ENCODE data around the gene DGKH.
"Not testable (repeated sequence)": the region's sequence is repeated elsewhere in the genome, so short reads cannot be mapped to it uniquely, and the experiment has no call there.

DGKH gene

GRCh38 chr13:42075517-42075916 is 27.1 kb downstream of the DGKH start:
- no peak for DNase-seq (ENCODE audit: low spot score)

GRCh38 chr13:42076309-42076713 is 27.9 kb downstream of the DGKH start:
- no peak for DNase-seq (ENCODE audit: low spot score)

GRCh38 chr13:42078128-42078808 is 29.8 kb downstream of the DGKH start:
- no peak for DNase-seq (ENCODE audit: low spot score)

GRCh38 chr13:42083138-42083770 is 34.8 kb downstream of the DGKH start:
- no peak for DNase-seq (ENCODE audit: low spot score)

- DNase-seq (ENCODE audit: low spot score): no peak
These were observed 36.3 kb downstream of the DGKH start for GRCh38 chr13:42084722-42085121.

GRCh38 chr13:42086582-42086981 is 38.1 kb downstream of the DGKH start:
- DNase-seq (ENCODE audit: low spot score): no peak

GRCh38 chr13:42094516-42095040 is 46.1 kb downstream of the DGKH start:
- DNase-seq (ENCODE audit: low spot score): no peak

GRCh38 chr13:42096222-42096621 is 47.8 kb downstream of the DGKH start:
- DNase-seq (ENCODE audit: low spot score): not testable (repeated sequence)

GRCh38 chr13:42099962-42100675 is 51.7 kb downstream of the DGKH start:
- DNase-seq (ENCODE audit: low spot score): no peak

- DNase-seq (ENCODE audit: low spot score): no peak
These were observed 52.5 kb downstream of the DGKH start for GRCh38 chr13:42100960-42101359.

- no peak for DNase-seq (ENCODE audit: low spot score)
These were observed 53.6 kb downstream of the DGKH start for GRCh38 chr13:42101821-42102585.

- DNase-seq (ENCODE audit: low spot score): no peak
These were observed 54.8 kb downstream of the DGKH start for GRCh38 chr13:42102961-42103865.

GRCh38 chr13:42106998-42107397 is 58.5 kb downstream of the DGKH start:
- DNase-seq (ENCODE audit: low spot score): no peak

GRCh38 chr13:42107421-42107820 is 59.0 kb downstream of the DGKH start:
- no peak for DNase-seq (ENCODE audit: low spot score)

GRCh38 chr13:42108217-42108616 is 59.8 kb downstream of the DGKH start:
- no peak for DNase-seq (ENCODE audit: low spot score)

- no peak for DNase-seq (ENCODE audit: low spot score)
These were observed 61.5 kb downstream of the DGKH start for GRCh38 chr13:42109957-42110356.

- peak; percentile 56 for DNase-seq (ENCODE audit: low spot score)
These were observed 62.1 kb downstream of the DGKH start for GRCh38 chr13:42110410-42111155.

- DNase-seq (ENCODE audit: low spot score): no peak
These were observed 64.4 kb downstream of the DGKH start for GRCh38 chr13:42112864-42113263.

- no peak for DNase-seq (ENCODE audit: low spot score)
These were observed 65.0 kb downstream of the DGKH start for GRCh38 chr13:42113478-42113877.

- DNase-seq (ENCODE audit: low spot score): no peak
These were observed 65.8 kb downstream of the DGKH start for GRCh38 chr13:42114278-42114677.
